Gastroesophageal sphincter (tissue), 4 donors: ENCODE measurements around the gene STX2. TPM values are rescaled to one million over a fixed set of nuclear protein-coding genes. Genes with fewer than 3 reads are reported as not detected.

Experiments
- ATAC-seq: fragments of 150-250 bp; one replicate; pipeline ENCODE4 v1.9.1; 2016; ENCODE audit warnings: mild to moderate bottlenecking, moderate library complexity
- H3K27ac ChIP-seq, 4 donors: fragments of 200-600 bp; sonication (generic) in 3 of 4; 1 replicate in 3 of 4; 2 replicates in 1 of 4; pipeline ENCODE4 v1.5.1; 2016 to 2019
- H3K27me3 ChIP-seq: fragments of 200-600 bp; sonication (generic); one replicate; pipeline ENCODE4 v1.5.1; 2019
- H3K36me3 ChIP-seq, 2 donors: fragments of 200-600 bp; sonication (generic); one replicate each; pipeline ENCODE4 v1.5.1; 2019; ENCODE audit warnings: control low read depth in 1 of 2
- H3K4me1 ChIP-seq, 3 donors: fragments of 200-600 bp; sonication (generic); 1 replicate in 2 of 3; 2 replicates in 1 of 3; pipeline ENCODE4 v1.5.1; 2016 to 2019; ENCODE audit warnings: control low read depth in 2 of 3
- H3K4me3 ChIP-seq, 2 donors: fragments of 200-600 bp; sonication (generic); one replicate each; pipeline ENCODE4 v1.5.1; 2019; ENCODE audit warnings: mild to moderate bottlenecking in 1 of 2, moderate library complexity in 1 of 2
- H3K9me3 ChIP-seq, 3 donors: fragments of 200-600 bp; sonication (generic); one replicate each; pipeline ENCODE4 v1.5.1; 2017 to 2019; ENCODE audit warnings: control low read depth in 2 of 3
- CTCF ChIP-seq, 4 experiments: fragments of 200-600 bp in 2 of 4; fragments of 450-650 bp in 2 of 4; sonication (generic) in 1 of 4; IDR thresholded peaks; one replicate each; pipeline ENCODE4 v1.5.1; 2017 to 2019; ENCODE audit warnings: antibody characterized with exemption in 4 of 4, mild to moderate bottlenecking in 2 of 4, moderate library complexity in 2 of 4
- EP300 ChIP-seq: sonication (generic); formaldehyde crosslinking; IDR thresholded peaks from one replicate; pipeline ENCODE4 v1.6.1; 2017; ENCODE audit warnings: antibody characterized with exemption, mild to moderate bottlenecking
- POLR2A ChIP-seq, 2 donors: fragments of 450-650 bp; IDR thresholded peaks; one replicate each; pipeline ENCODE4 v1.6.1; 2017; ENCODE audit warnings: antibody characterized with exemption in 2 of 2, mild to moderate bottlenecking in 2 of 2, moderate library complexity in 1 of 2
- POLR2AphosphoS5 ChIP-seq: sonication (generic); formaldehyde crosslinking; IDR thresholded peaks from one replicate; pipeline ENCODE4 v1.6.1; 2017; ENCODE audit warnings: antibody characterized with exemption
- WGBS, 2 donors: methylation state at CpG; one replicate each; pipeline ENCODE4 v1.1.5; 2018; ENCODE audit warnings: low coverage in 1 of 2; 5-methylcytosine and 5-hydroxymethylcytosine counted together
- total RNA-seq, 4 donors: library from RNA; depleted of rRNA; stranded (reverse); fragments of >200 nt; gene quantifications; one replicate each; pipeline ENCODE4 v1.1.0, GENCODE V29; 2016

Gene STX2
- total RNA-seq, 4 donors from 2014 or later: 41.6 to 77.5 (median 54.3) TPM

- WGBS, 2 donors: 88 to 92% methylated on average over 9 to 13 of the region's 14 CpGs
- Histone ChIP-seq H3K4me3 (no peak overlapping the region), H3K4me1 (no peaks in the 10 kb centered on the region), H3K9me3 (no peaks in the 10 kb centered on the region), H3K27me3 (no peaks in the 10 kb centered on the region), H3K36me3 (peaks cover 0 to 97% of the 10 kb centered on the region in 2 donors), H3K27ac (no peak overlapping the region)
- ATAC-seq: no peak
- TF ChIP-seq CTCF (IDR thresholded peaks at IDR 0.05) (no peak), POLR2A (IDR thresholded peaks at IDR 0.05) (no peak), EP300 (no peak), POLR2AphosphoS5 (no peak)
Measured at GRCh38 chr12:130804216-130804615, 34.8 kb downstream of the STX2 start.

- H3K27ac ChIP-seq: no peak overlapping the region
- H3K27me3 ChIP-seq: no peaks in the 10 kb centered on the region
- H3K4me1 ChIP-seq: no peaks in the 10 kb centered on the region
- no peak for TF ChIP-seq CTCF (IDR thresholded peaks at IDR 0.05)
- TF ChIP-seq EP300: no peak
- TF ChIP-seq POLR2A (IDR thresholded peaks at IDR 0.05): no peak
- no peak for TF ChIP-seq POLR2AphosphoS5
- H3K36me3 ChIP-seq: peaks cover 0 to 100% of the 10 kb centered on the region in 2 donors
- ATAC-seq: no peak
- 71 to 81% methylated on average over 5 of the region's 5 CpGs for WGBS, 2 donors
- no peak overlapping the region for H3K4me3 ChIP-seq
- no peaks in the 10 kb centered on the region for H3K9me3 ChIP-seq
Measured at GRCh38 chr12:130803702-130804101, 35.3 kb downstream of the STX2 start.

GRCh38 chr12:130800312-130800711, 38.7 kb downstream of the STX2 start:
- TF ChIP-seq EP300: no peak
- no peak for TF ChIP-seq POLR2A (IDR thresholded peaks at IDR 0.05)
- no peak for TF ChIP-seq POLR2AphosphoS5
- TF ChIP-seq CTCF (IDR thresholded peaks at IDR 0.05): no peak
- Histone ChIP-seq H3K9me3 (no peaks in the 10 kb centered on the region), H3K27ac (no peak overlapping the region), H3K27me3 (no peaks in the 10 kb centered on the region), H3K4me1 (no peaks in the 10 kb centered on the region), H3K4me3 (no peak overlapping the region), H3K36me3 (peaks cover 0 to 100% of the 10 kb centered on the region in 2 donors)
- no peak for ATAC-seq
- WGBS, 2 donors: 88 to 94% methylated on average over 2 of the region's 2 CpGs

- H3K9me3 ChIP-seq: no peaks in the 10 kb centered on the region
- no peak overlapping the region for H3K4me3 ChIP-seq
- H3K4me1 ChIP-seq: no peaks in the 10 kb centered on the region
- no peak for ATAC-seq
- H3K27me3 ChIP-seq: no peaks in the 10 kb centered on the region
- H3K36me3 ChIP-seq: peaks cover 0 to 100% of the 10 kb centered on the region in 2 donors
- WGBS, 2 donors: 78 to 90% methylated on average over 4 of the region's 4 CpGs
- no peak for TF ChIP-seq POLR2A (IDR thresholded peaks at IDR 0.05)
- TF ChIP-seq EP300: no peak
- H3K27ac ChIP-seq: no peak overlapping the region
Measured at GRCh38 chr12:130799051-130799450, 40.0 kb downstream of the STX2 start.

GRCh38 chr12:130796985-130797686, 41.9 kb downstream of the STX2 start:
- TF ChIP-seq POLR2A (IDR thresholded peaks at IDR 0.05) (no peak), CTCF (IDR thresholded peaks at IDR 0.05) (no peak), POLR2AphosphoS5 (no peak), EP300 (no peak)
- Histone ChIP-seq H3K36me3 (peaks cover 0 to 100% of the 10 kb centered on the region in 2 donors), H3K27me3 (no peaks in the 10 kb centered on the region), H3K4me3 (no peak overlapping the region), H3K27ac (no peak overlapping the region), H3K4me1 (no peaks in the 10 kb centered on the region), H3K9me3 (no peaks in the 10 kb centered on the region)
- ATAC-seq: no peak
- WGBS, 2 donors: 79 to 91% methylated on average over 15 to 16 of the region's 19 CpGs
